Right lobe of liver (tissue), 4 donors: ENCODE measurements around the gene ARRDC4.

Experiments used
- POLR2A ChIP-seq: fragments of 450-650 bp; IDR thresholded peaks from one replicate; pipeline ENCODE4 v1.6.1; 2017; ENCODE audit warnings: antibody characterized with exemption, mild to moderate bottlenecking
- TF ChIP-seq, protein P1 (sequence below), 4 donors: fragments of 200-600 bp in 3 of 4; fragments of 450-650 bp in 1 of 4; IDR thresholded peaks; one replicate each; pipeline versions ENCODE4 v1.5.1 to v1.8.0; 2016 to 2022; ENCODE audit warnings: antibody characterized with exemption in 4 of 4, mild to moderate bottlenecking in 2 of 4
- donor health status: DM: no; HTN: no; CAD: no.
- donor health status: DM: no; HTN: no; CAD: no.
- donor health status: DM: no; HTN: yes; CAD: no.

DNA sequence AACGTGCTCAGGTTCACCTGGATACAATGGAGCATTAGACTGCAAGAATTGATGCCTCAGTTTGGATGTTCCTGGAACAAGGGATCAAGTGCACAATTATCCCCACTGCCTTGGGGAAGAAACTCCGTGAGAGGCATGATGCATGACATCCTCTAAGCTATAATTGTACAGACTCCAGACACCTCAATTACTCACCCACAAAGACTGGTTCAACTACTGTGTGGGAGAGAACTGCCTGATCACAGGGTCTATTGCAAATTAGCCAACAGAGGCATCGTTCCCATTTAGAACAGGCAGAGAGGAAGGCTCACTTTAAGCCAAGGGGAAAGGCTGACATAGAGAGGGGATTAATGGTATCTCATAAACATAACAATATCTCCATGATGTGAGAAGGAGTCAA is 43.5 kb downstream of the ARRDC4 start:
- TF ChIP-seq, protein P1, sequence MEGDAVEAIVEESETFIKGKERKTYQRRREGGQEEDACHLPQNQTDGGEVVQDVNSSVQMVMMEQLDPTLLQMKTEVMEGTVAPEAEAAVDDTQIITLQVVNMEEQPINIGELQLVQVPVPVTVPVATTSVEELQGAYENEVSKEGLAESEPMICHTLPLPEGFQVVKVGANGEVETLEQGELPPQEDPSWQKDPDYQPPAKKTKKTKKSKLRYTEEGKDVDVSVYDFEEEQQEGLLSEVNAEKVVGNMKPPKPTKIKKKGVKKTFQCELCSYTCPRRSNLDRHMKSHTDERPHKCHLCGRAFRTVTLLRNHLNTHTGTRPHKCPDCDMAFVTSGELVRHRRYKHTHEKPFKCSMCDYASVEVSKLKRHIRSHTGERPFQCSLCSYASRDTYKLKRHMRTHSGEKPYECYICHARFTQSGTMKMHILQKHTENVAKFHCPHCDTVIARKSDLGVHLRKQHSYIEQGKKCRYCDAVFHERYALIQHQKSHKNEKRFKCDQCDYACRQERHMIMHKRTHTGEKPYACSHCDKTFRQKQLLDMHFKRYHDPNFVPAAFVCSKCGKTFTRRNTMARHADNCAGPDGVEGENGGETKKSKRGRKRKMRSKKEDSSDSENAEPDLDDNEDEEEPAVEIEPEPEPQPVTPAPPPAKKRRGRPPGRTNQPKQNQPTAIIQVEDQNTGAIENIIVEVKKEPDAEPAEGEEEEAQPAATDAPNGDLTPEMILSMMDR (IDR thresholded peaks at IDR 0.05) = no peak
- no peak for TF ChIP-seq POLR2A
